Activated CD4-positive, alpha-beta T cell treated with anti-CD3 and anti-CD28 coated beads, Interleukin-2, Interleukin-6, amounts not matched to agents 100 ng/mL and 50 ng/mL, durations not matched to agents 16 hours and 8 hours (primary cell): Measurements from ENCODE around the gene DCTD.

Experiments used
- DNase-seq: peaks from one replicate; pipeline ENCODE4 v3.0.0-alpha.2; 2020

The DCTD gene

GRCh38 chr4:182866746-182867145 is 50.4 kb downstream of the DCTD start:
- no peak for DNase-seq

GRCh38 chr4:182863501-182863900 is 53.7 kb downstream of the DCTD start:
- no peak for DNase-seq

GRCh38 chr4:182862921-182863320 is 54.3 kb downstream of the DCTD start:
- DNase-seq, result no peak

- DNase-seq, result no peak
Measured at GRCh38 chr4:182862141-182862875, 54.9 kb downstream of the DCTD start.

- no peak for DNase-seq
Measured at GRCh38 chr4:182861346-182861745, 55.8 kb downstream of the DCTD start.

- DNase-seq, result no peak
Measured at GRCh38 chr4:182859730-182860129, 57.5 kb downstream of the DCTD start.

GRCh38 chr4:182858711-182859110 is 58.5 kb downstream of the DCTD start:
- DNase-seq, result no peak

GRCh38 chr4:182856862-182857261 is 60.3 kb downstream of the DCTD start:
- no peak for DNase-seq

- DNase-seq, result no peak
Measured at GRCh38 chr4:182855877-182856276, 61.3 kb downstream of the DCTD start.

GRCh38 chr4:182855312-182855711 is 61.9 kb downstream of the DCTD start:
- no peak for DNase-seq

- DNase-seq, result no peak
Measured at GRCh38 chr4:182854466-182854865, 62.7 kb downstream of the DCTD start.

- no peak for DNase-seq
Measured at GRCh38 chr4:182853731-182854330, 63.4 kb downstream of the DCTD start.

GRCh38 chr4:182848685-182849084 is 68.5 kb downstream of the DCTD start:
- DNase-seq, result no peak

GRCh38 chr4:182847576-182848450 is 69.4 kb downstream of the DCTD start:
- no peak for DNase-seq

- no peak for DNase-seq
Measured at GRCh38 chr4:182846036-182846435, 71.2 kb downstream of the DCTD start.

GRCh38 chr4:182845618-182846017 is 71.6 kb downstream of the DCTD start:
- no peak for DNase-seq

GRCh38 chr4:182843808-182844325 is 73.3 kb downstream of the DCTD start:
- DNase-seq, result no peak

- no peak for DNase-seq
Measured at GRCh38 chr4:182842759-182843390, 74.3 kb downstream of the DCTD start.

GRCh38 chr4:182842104-182842600 is 75.0 kb downstream of the DCTD start:
- no peak for DNase-seq

- DNase-seq, result no peak
Measured at GRCh38 chr4:182840108-182840507, 77.1 kb downstream of the DCTD start.
